GM19372 (cell line): ENCODE measurements around the gene DUOXA1.
"Not testable (repeated sequence)": the region's sequence is repeated elsewhere in the genome, so short reads cannot be mapped to it uniquely, and the experiment has no call there.

Experiments
- ATAC-seq: cut with Tn5 transposase; IDR thresholded peaks from one replicate; pipeline ENCODE4 v1.9.1; 2021; ENCODE audit warnings: mild to moderate bottlenecking, low read depth, moderate library complexity; ENCODE audit not compliant: unreplicated experiment

DUOXA1 gene

DNA sequence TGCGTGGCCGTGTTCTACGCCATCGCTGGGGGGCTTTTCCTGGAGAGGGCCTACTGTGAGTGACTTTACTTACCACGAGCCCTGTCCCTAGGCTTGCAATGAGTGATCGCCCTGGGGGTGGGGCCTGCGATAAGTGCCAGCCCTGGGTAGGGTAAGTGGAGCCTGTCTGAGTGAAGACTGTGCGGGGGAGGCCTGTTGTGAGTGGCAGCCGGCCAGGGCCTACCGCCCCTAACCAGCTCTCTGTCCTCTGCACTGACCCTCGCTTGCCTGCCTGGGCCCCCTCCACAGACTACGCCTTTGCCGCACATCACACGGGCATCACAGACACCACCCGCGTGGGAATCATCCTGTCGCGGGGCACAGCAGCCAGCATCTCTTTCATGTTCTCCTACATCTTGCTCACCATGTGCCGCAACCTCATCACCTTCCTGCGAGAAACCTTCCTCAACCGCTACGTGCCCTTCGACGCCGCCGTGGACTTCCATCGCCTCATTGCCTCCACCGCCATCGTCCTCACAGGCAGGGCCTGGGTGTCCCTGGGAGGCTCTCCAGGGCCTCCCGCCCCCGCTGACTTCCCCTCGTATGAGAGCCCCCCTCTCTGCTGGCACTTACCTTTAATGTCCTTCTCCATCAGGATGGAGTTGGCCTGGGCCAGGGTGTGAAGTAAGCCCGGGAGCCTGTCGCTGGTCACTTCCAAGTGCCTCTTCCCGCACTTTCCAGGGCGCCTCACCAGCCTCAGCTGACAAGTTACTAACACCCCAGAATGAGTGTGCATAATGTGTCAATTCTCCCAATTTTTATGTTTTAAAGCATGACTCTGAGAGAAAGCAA is 22.5 kb upstream of the DUOXA1 start:
- no peak for ATAC-seq

DNA sequence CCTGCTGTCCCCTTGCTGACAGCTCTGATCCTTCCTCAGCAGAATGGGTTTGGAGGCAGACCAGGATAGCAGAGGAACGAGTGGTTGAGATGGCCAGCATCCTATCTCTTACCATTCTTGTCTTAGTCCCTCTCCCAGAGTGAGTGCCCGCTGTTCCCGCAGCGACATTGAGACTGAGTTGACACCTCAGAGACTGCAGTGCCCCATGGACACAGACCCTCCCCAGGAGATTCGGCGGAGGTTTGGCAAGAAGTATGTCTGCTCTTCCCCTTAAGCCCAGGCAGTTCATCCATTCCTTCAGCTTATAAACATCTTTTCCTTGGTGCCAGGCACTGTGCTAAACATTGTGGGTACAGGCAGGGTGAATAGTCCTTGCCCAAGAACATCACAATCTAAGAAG is 21.3 kb upstream of the DUOXA1 start:
- no peak for ATAC-seq

DNA sequence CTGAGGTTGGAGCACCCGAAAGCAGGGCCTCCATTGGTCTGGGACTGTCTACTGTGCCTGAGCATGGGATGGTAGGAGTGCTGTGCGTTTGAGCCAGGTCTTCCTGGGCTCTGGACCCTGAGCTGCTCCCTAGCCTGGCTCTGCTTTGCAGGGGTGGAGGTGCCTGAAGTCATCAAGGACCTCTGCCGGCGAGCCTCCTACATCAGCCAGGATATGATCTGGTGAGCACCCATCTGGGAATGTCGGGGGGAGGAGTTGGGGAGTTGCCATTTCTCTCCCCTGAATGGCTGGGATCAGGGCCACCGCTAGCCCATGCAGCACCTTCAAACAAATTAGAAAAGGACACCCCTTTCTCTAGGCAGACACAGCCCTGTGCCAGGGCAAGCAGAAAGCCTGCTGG is 20.8 kb upstream of the DUOXA1 start:
- no peak for ATAC-seq

DNA sequence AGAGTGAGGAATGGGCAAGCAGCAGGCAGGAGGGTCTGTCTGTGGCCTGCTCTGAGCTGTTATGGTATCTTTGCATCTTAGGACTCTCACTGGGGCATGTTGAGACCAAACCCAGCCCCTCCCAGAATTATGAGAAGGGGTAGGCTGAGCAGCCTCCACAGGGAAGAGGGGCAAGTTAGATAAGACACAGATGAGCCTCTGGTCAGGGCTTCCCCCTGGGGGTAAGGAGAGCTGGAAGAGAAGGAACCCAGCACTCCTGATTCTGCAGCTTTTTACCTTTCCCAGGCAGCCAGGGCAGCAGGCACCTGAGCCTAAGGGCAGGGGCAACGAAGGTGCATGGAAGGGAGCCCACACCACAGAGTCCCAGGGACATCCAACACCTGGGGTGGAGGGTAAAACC is 19.4 kb upstream of the DUOXA1 start:
- no peak for ATAC-seq

DNA sequence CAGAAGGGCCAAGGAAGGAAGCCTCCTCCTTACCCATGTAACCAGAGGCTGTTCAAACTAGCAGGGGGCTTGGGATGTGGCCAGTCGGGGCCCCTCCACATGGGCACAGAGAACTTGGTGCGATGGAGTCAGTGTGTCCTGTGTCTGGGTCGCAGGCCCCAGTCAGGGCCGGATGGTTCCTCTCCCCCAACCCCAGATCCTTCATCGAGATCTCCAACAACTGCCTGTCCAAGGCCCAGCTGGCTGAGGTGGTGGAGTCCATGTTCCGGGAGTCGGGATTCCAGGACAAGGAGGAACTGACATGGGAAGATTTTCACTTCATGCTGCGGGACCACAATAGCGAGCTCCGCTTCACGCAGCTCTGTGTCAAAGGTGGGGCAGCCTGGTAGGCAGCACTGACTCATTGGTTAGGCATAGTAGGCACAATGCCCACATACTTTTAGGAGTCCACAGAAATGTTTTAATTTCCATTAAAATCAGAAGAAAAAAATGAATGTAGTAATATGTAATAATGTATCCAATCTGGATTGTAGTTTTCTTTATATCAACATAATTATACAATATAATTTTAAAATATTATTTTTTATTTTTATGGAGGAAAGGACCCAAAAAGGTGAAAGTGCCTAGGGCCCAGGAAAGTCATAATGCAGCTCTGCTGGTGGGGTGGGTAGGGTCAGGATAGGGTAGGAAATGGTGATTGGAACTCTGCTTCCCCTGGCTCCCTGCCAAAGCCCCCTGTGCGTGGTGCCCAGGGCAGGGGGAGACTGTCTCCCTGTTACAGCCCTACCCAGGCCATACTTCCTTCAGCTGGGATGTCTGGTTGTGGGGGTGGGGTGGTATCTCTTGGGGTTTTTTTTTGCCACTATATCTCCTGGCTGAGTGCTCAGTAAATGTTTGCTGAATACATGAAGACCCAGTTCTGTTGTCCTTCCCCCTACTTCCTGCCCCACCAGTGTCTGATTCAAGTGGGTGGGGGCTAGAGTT is 18.7 kb upstream of the DUOXA1 start:
- ATAC-seq, result no peak

DNA sequence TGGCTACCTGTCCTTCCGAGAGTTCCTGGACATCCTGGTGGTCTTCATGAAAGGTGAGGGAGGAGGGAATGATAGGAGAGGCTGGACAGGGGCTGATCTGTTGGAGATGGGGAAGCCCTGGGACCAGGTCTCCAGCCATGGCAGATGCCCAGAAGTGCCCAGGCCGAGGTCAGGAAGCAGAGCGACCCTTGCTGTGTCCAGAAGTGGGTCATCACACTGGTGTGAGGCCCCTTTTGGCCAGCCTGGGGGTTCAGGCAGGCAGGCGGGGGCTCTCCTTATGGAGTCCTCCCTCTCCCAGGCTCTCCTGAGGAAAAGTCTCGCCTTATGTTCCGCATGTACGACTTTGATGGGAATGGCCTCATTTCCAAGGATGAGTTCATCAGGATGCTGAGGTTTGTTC is 17.9 kb upstream of the DUOXA1 start:
- ATAC-seq, result no peak

DNA sequence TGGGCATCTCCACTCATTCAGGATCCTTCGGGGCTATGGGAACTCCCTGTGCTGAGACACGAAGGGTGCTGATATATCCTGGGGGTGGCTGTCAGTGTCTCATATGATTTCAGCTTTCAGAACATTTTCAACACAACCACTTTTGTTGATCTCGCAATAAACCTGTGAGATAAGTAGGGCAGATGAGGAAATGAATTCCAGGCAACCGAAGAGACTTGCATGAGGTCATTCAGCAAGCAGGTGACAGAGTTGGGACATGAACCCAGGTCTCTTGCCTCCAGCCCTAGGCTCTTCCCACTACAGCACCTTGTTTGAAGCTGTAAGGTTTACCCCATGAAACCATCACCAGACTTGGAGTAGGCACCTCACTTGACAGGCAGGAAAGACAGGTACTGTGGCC is 16.7 kb upstream of the DUOXA1 start:
- no peak for ATAC-seq

DNA sequence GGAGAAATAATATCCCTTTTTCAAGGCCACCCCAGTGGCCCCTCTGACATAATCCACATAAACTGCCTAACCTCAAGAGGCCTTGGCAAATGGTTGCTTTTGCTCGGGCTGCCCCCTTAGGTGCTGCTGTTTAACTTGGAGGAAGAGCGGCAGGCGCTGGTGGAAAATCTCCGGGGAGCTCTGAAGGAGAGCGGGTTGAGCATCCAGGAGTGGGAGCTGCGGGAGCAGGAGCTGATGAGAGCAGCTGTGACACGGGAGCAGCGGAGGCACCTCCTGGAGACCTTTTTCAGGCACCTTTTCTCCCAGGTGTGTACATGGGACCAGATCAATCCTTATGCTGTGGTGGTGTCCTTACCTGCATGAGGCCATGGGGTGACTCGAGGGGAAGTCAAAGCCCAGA is 15.1 kb upstream of the DUOXA1 start:
- no peak for ATAC-seq

DNA sequence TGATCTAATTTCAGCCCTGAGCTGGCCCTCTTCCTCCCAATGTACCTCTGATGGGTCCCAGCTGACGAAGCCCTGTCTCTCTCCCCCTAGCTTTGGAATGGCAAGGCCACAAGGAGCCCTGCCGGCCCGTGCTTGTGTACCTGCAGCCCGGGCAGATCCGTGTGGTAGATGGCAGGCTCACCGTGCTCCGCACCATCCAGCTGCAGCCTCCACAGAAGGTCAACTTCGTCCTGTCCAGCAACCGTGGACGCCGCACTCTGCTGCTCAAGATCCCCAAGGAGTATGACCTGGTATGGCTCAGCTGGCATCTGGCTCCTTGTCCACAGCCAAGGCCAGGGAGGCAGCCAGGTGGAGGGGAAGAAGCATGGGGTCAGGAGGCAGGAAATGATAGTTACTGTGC is 14.3 kb upstream of the DUOXA1 start:
- ATAC-seq, result no peak

DNA sequence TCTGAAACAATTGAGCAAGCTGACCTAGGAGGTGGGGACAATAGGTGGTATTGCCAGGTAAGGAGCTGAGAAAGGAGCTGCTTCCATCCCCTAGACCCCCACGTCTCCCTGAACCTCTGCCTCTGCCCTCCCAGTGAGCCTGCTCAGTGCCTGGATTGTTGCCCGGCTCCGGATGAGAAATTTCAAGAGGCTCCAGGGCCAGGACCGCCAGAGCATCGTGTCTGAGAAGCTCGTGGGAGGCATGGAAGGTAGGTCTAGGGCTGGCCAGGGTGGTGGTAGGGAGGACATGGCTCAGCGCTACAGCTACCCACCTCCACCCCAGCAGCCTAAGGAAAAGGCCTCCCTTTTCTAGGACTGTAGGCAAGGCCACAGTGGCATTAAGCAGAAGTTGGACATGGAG is 13.4 kb upstream of the DUOXA1 start:
- no peak for ATAC-seq

DNA sequence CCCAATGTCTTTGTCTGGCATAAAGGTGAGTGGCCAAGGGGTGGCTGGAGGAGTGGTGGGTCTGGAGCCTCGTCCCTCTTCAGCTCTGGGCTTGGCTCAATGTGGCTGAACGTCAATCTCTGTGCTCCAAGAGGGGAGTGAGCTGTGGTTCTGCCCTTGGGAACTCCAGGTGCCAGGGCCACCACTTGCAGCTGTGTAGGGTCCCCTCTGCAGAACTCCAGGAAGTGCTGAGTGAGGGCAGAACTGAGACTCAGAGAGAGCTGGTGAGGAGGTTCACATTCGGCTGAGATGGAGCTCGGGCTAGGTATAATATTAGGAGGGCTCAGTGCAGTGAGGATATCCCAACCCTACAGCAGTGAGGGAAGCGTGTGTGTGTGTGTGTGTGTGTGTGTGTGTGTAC is 11.7 kb upstream of the DUOXA1 start:
- no peak for ATAC-seq

DNA sequence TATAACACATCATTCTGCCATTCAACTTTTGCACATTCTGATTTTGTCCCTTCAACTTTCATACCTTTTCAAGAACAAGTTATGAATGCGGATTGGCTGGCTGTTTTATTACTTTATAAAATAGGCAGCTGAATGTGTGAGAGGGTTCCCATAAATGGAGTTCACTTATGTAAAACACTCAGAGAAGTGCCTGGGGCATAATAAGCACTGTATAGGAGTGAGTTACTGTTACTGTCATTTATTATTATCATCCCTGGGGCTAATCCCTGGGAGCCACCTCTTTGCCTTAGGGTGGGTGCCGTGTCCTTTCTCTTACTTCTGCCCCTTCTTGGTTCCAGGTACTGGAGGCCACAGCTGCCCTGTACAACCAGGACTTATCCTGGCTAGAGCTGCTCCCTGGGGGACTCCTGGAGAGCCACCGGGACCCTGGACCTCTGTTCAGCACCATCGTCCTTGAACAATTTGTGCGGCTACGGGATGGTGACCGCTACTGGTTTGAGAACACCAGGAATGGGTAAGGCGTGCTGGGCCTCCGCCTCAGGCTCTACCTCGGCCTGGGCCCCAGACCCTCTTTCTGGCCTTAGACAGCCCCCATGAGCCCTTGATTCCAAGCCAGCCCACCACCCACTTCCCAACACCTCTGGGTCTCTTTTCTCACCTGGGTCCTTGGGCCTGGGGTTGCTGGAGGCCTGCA is 11.0 kb upstream of the DUOXA1 start:
- ATAC-seq, result no peak

DNA sequence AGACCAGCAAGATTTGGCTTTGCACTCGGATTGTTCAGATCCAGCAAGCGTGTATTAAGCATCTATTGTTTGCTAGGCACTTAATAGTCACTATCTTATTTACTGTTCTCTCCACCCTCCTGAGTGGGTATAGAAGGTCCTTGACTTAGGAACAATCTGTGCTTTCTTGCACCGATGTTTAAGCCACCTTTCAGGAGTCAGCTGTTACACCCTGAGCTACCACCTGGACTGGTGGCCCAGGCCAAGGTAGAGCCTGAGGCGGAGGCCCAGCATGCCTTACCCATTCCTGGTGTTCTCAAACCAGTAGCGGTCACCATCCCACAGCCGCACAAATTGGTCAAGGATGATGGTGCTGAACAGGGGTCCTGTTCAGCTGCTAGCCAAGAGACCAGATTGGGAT is 10.1 kb upstream of the DUOXA1 start:
- no peak for ATAC-seq

DNA sequence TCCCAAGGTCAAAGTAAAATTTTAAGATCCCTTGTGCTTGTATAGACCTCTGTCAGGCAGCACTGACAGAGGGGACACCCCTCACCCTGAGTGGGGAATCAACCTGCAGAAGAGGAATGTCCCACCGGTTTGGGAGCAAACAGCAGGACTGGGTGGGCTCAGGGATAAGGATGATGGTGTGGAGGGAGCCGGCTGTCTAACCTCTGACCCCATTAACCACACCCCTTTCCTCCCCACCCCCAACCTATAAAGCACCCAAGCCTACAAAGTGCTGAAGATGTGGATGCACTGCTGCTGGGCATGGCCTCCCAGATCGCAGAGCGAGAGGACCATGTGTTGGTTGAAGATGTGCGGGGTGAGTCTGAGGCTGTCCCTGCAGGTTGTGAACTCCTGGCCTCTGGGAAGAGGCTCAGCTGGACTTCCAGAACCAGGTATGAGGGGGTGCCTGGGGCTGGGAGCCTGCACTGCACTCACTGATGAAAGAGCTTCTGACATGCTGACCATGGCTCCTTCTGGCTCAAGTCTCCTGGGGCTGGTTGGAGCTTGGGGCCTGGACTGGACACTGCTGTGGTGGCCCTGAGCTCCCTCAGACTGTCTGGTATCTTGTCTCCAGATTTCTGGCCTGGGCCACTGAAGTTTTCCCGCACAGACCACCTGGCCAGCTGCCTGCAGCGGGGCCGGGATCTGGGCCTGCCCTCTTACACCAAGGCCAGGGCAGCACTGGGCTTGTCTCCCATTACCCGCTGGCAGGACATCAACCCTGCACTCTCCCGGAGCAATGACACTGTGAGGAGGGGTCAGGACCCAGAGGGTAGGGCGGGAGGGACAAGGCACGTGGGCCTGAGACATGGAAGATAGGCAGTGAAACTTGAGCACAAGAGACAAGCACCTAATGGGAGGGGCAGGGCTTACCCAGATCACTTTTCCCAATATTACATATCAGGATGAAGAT is 9.4 kb upstream of the DUOXA1 start:
- no peak for ATAC-seq

DNA sequence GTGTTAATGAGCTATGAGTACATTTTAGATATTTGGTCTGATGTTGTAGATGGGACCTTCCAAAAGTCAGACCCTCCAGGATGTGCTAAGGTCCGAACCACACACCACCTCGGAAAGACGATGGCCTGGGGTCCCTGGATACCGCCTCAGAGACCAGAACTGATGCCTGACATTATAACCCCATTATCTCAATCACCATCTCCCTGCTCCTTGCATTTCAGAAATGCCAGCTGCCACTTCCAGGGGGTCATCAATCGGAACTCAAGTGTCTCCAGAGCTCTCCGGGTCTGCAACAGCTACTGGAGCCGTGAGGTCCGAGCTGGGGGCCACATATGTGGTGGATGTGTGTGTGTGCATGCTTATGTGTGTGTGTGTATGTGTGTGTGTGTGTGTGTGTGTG is 8.0 kb upstream of the DUOXA1 start:
- ATAC-seq, result no peak

DNA sequence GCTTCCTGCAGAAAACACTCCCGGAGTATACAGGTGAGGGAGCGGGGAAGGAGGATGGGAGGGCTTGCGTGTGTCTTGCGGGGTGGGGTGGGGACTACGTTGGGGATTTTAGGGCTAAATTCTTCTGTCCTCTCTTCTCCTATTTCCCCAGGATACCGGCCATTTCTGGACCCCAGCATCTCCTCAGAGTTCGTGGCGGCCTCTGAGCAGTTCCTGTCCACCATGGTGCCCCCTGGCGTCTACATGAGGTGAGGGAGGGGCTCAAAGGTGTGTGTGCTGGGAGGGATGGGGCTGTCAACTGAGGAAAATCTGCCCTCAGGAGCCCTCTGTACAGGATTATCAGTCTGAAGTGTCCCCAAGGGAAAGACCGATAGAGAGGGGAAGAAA is 6.7 kb upstream of the DUOXA1 start:
- no peak for ATAC-seq

DNA sequence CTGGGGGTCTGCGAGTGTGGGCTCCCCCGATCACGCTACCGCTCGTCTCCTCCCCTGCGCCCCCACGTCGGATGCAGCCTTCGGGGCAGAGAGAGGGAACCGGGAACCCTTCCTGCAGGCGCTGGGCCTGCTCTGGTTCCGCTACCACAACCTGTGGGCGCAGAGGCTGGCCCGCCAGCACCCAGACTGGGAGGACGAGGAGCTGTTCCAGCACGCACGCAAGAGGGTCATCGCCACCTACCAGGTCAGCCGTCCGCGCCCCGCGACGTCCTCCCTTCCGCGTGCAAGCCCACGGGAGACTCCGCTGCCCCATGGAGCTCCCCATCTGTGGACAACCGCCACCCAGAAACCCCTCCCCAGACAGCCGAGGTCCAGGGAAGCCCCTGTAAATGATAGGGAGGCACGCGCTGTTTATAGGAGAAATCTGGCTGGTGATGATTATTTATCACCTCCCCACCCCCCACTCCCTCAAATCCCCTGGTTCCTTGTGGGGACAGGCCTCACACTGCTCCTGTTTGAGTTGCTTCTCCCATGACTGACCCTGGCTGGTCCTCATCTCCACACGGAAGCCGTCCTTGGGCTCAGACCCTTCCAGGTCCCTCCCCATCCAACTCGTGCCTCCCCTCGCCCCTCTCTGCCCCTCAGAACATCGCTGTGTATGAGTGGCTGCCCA is 6.2 kb upstream of the DUOXA1 start:
- not testable (repeated sequence) for ATAC-seq

DNA sequence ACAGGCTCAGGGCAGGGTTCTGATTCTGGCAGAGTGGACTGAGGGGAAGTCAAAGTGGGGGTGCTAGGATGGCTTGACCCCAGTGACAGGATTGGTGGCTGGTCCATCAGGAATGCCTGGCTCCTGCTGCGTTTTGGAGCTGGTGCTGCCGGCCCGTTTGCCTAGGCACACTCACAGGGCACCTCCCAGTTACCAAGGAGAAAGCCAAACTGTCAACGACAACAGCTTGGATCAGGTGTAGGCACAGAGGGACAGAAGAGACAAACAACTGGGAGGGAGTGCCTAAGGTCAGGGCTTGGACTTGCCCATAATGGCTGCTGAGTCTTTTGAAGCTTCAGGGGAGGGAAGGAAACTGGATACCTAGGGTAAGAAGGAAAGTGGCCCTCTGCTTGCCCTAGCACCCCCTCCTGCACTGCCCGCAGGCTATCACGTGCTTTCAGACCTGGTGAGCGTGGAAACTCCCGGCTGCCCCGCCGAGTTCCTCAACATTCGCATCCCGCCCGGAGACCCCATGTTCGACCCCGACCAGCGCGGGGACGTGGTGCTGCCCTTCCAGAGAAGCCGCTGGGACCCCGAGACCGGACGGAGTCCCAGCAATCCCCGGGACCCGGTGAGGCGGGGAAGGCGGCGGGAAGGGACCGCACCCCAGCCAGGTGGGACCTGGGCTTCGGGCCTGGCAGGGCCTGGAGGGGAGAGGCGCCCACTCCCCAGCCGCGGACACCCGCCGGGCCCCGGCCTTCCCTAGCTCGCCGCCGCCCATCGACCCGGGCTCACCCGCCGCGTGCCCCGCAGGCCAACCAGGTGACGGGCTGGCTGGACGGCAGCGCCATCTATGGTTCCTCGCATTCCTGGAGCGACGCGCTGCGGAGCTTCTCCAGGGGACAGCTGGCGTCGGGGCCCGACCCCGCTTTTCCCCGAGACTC is 5.3 kb upstream of the DUOXA1 start:
- ATAC-seq, result no peak
